Cardiac atrium fibroblast (primary cell): ENCODE results near the gene ZNF318. TPM values are rescaled to one million over a fixed set of nuclear protein-coding genes. Genes with fewer than 3 reads are reported as not detected.

ENCODE experiments used
- total RNA-seq: library from RNA; depleted of rRNA; stranded (reverse); fragments of >200 nt; gene quantifications from 2 replicates; pipeline ENCODE4 v1.2.3, GENCODE V29; 2015

The ZNF318 gene
- 6.7 and 7.1 TPM in 2 replicates for total RNA-seq

GRCh38 chr6:43369174-43370002, at the start of gene ZNF318:
Gene ZNF318, minus strand, starts transcription at chr6:43369647. Its CDS starts 282 bp downstream, at chr6:43369365.

GRCh38 chr6:43308101-43308989, 61.1 kb downstream of the ZNF318 start, which contains the start of gene CRIP3:
Gene CRIP3, minus strand, starts transcription at chr6:43308826. Its CDS starts 34 bp downstream, at chr6:43308792.

GRCh38 chr6:43297644-43298564, 71.5 kb downstream of the ZNF318 start, which contains the start of gene SLC22A7:
Gene SLC22A7, plus strand, starts transcription at chr6:43298260. Its CDS starts 99 bp downstream, at chr6:43298359.

Other genes with a start within 250 kb of the ZNF318 start
- gene SRF, start 198.4 kb downstream of the ZNF318 start, total RNA-seq: 21.5 and 27.3 TPM in 2 replicates
- gene CUL9, start 187.5 kb downstream of the ZNF318 start, total RNA-seq: 10.9 and 16.4 TPM in 2 replicates
- 60.7 and 96.4 TPM in 2 replicates for gene DNPH1, start 140.2 kb downstream of the ZNF318 start, total RNA-seq
- gene TTBK1, start 126.2 kb downstream of the ZNF318 start, total RNA-seq: not detected in 2 replicates
- gene SLC22A7, start 71.4 kb downstream of the ZNF318 start, total RNA-seq: not detected in 2 replicates
- not detected in 2 replicates for gene CRIP3, start 60.8 kb downstream of the ZNF318 start, total RNA-seq
- 9.9 and 18.0 TPM in 2 replicates for gene ABCC10, start 57.9 kb upstream of the ZNF318 start, total RNA-seq
- gene DLK2, start 85.9 kb upstream of the ZNF318 start, total RNA-seq: 1.3 and 1.8 TPM in 2 replicates
- gene TJAP1, start 107.9 kb upstream of the ZNF318 start, total RNA-seq: 13.0 and 17.3 TPM in 2 replicates
- 0.18 and 1.5 TPM in 2 replicates for gene LRRC73, start 140.7 kb upstream of the ZNF318 start, total RNA-seq
- 166 TPM in 2 replicates for gene YIPF3, start 147.3 kb upstream of the ZNF318 start, total RNA-seq
- 10.7 and 25.4 TPM in 2 replicates for gene POLR1C, start 147.4 kb upstream of the ZNF318 start, total RNA-seq
- 15.2 and 16.7 TPM in 2 replicates for gene XPO5, start 206.4 kb upstream of the ZNF318 start, total RNA-seq
- gene POLH, start 206.5 kb upstream of the ZNF318 start, total RNA-seq: 10.5 and 25.9 TPM in 2 replicates